H1 (cell line): ENCODE measurements around the gene FAM216A. TPM values are rescaled to one million over a fixed set of nuclear protein-coding genes. Genes with fewer than 3 reads are reported as not detected.

Experiments
- BRCA1 ChIP-seq: IDR thresholded peaks from 2 replicates; pipeline ENCODE4 v1.6.1; 2012; ENCODE audit warnings: low read depth, low read length, improper control_type of control experiment
- CHD7 ChIP-seq: fragments of 300-600 bp; sonication (generic); IDR thresholded peaks from 2 replicates; pipeline ENCODE4 v1.7.1; 2012; ENCODE audit warnings: low read length, moderate library complexity, mild to moderate bottlenecking, inconsistent platforms; ENCODE audit not compliant: insufficient replicate concordance
- CREB1 ChIP-seq: IDR thresholded peaks from 2 replicates; pipeline ENCODE4 v1.6.1; 2012; ENCODE audit warnings: inconsistent platforms
- RAD21 ChIP-seq, 2 experiments: IDR thresholded peaks in 1 of 2; conservative IDR thresholded peaks in 1 of 2; 2 replicates each; pipeline ENCODE4 v1.6.1; 2011; ENCODE audit warnings: low read depth in 2 of 2, low read length in 2 of 2, improper control_type of control experiment in 1 of 2, inconsistent platforms in 1 of 2, mild to moderate bottlenecking in 1 of 2, moderate library complexity in 1 of 2
- RBBP5 ChIP-seq: IDR thresholded peaks from 2 replicates; pipeline ENCODE4 v1.7.1; 2012; ENCODE audit warnings: low read depth, mild to moderate bottlenecking, inconsistent platforms, low read length, moderate library complexity, borderline replicate concordance
- SAP30 ChIP-seq: fragments of 300-600 bp; sonication (generic); IDR thresholded peaks from 2 replicates; pipeline ENCODE4 v1.7.1; 2012; ENCODE audit warnings: low read length, moderate library complexity, mild to moderate bottlenecking, inconsistent platforms; ENCODE audit not compliant: insufficient read depth, insufficient replicate concordance
- SIRT6 ChIP-seq: IDR thresholded peaks from one replicate; pipeline ENCODE4 v1.7.1; 2012; ENCODE audit warnings: low read length, inconsistent platforms
- SIX5 ChIP-seq: IDR thresholded peaks from 2 replicates; pipeline ENCODE4 v1.6.1; 2011; ENCODE audit warnings: mild to moderate bottlenecking, low read depth, low read length
- SP4 ChIP-seq: IDR thresholded peaks from 2 replicates; pipeline ENCODE4 v1.6.1; 2012; ENCODE audit warnings: low read length, inconsistent platforms
- SRF ChIP-seq: IDR thresholded peaks from 2 replicates; pipeline ENCODE4 v1.6.1; 2011; ENCODE audit warnings: mild to moderate bottlenecking, low read depth, low read length, moderate library complexity
- USF2 ChIP-seq: IDR thresholded peaks from 2 replicates; pipeline ENCODE4 v1.6.1; 2011; ENCODE audit warnings: low read length, improper control_type of control experiment
- polyA plus RNA-seq, 7 experiments: library from polyadenylated mRNA; depleted of rRNA in 3 of 7; stranded (reverse) in 5 of 7; unstranded in 2 of 7; fragments of >200 nt in 5 of 7; fragments of 200-250 nt in 2 of 7; gene quantifications; 1 replicate in 5 of 7; 2 replicates in 1 of 7; 4 replicates in 1 of 7; pipeline versions ENCODE4 v1.2.1 to v1.2.3, GENCODE V29; 2011 to 2013; ENCODE audit warnings: missing spikeins in 2 of 7, mixed read lengths in 2 of 7
- total RNA-seq: library from RNA; stranded (reverse); fragmentation: NEBNext Ultra II Directional; extraction: Animal tissue kit (Norgen Biotek cat#: 25700); gene quantifications from 2 replicates; pipeline ENCODE4 v1.2.1, GENCODE V29; 2021

Gene FAM216A
- total and polyA plus RNA-seq, 2 of the 8 experiments (the other 6 are each of a cell fraction or from before 2014, with no cell fraction given), result 19.8 to 24.6 TPM

GRCh38 chr12:110534811-110535210, 66.2 kb downstream of the FAM216A start (continued):
- no peak for TF ChIP-seq CHD7
- TF ChIP-seq BRCA1, result no peak
- no peak for TF ChIP-seq USF2
- TF ChIP-seq RAD21 (IDR thresholded peaks at IDR 0.05 in 1 of 2, conservative IDR thresholded peaks at IDR 0.05 in 1 of 2; ENCODE audit: low read depth in 2 of 2, low read length in 2 of 2), result no peak
- no peak for TF ChIP-seq SIX5
- TF ChIP-seq SIRT6, result no peak
- no peak for TF ChIP-seq SP4
- TF ChIP-seq CREB1, result no peak
- no peak for TF ChIP-seq SRF
- no peak for TF ChIP-seq SAP30
- TF ChIP-seq RBBP5, result no peak
